HCT116 (cell line): ENCODE data around the gene NASP. TPM values are rescaled to one million over a fixed set of nuclear protein-coding genes. Genes with fewer than 3 reads are reported as not detected.

Source experiments
- ATAC-seq: fragments of 200-7000 bp; cut with Tn5 transposase; 2 replicates; pipeline ENCODE4 v1.9.1; 2020; ENCODE audit warnings: mild to moderate bottlenecking, moderate library complexity
- BruUV-seq: library from RNA; stranded (reverse); fragments of 400-500 nt; replicated peaks from 2 replicates; lab custom pipeline; 2021; lab: Mats Ljungman, UMichigan
- CTCF ChIA-PET: fragments of 300-600 bp; sonication (Branson Sonifier 250); formaldehyde crosslinking; loops from one replicate; lab custom pipeline; 2021; ENCODE audit warnings: antibody characterized with exemption; lab: Charles Lee
- POLR2A ChIA-PET: fragments of 300-600, 350-600 bp; sonication (Branson Sonifier 250); formaldehyde crosslinking; loops from one replicate; lab custom pipeline; 2021; ENCODE audit warnings: antibody characterized with exemption; lab: Charles Lee
- RAD21 ChIA-PET, 2 experiments: fragments of 300-600 bp; sonication (Branson Sonifier 250); formaldehyde crosslinking; loops; one replicate each; lab custom pipeline; 2023; ENCODE audit warnings: low total read pairs in 2 of 2; ENCODE audit not compliant: uncharacterized antibody in 2 of 2, unreplicated experiment in 2 of 2, low non-redundant PET in 1 of 2; lab: Charles Lee
- DNase-seq: peaks from one replicate; pipeline ENCODE4 v3.0.0-alpha.2; 2010; ENCODE audit warnings: low read depth, low spot score
- H2AFZ ChIP-seq: fragments of 200-600 bp; shearing (Covaris generic), sonication (generic); 2 replicates; pipeline ENCODE4 v1.6.1; 2017; ENCODE audit warnings: low read depth, mixed run types, mixed read lengths, antibody characterized with exemption, low read length; ENCODE audit not compliant: poor library complexity, severe bottlenecking
- H3K27ac ChIP-seq: 2 replicates; pipeline ENCODE4 v1.5.1; 2012; ENCODE audit warnings: low read depth, low read length
- H3K27me3 ChIP-seq: fragments of 200-600 bp; sonication (generic); 2 replicates; pipeline ENCODE4 v1.6.1; 2016; ENCODE audit warnings: mixed run types, low read length, mixed read lengths; ENCODE audit not compliant: insufficient read depth
- H3K36me3 ChIP-seq, 2 experiments: fragments of 200-500 bp in 1 of 2; fragments of 200-600 bp in 1 of 2; sonication (Bioruptor generic) in 1 of 2; sonication (generic) in 1 of 2; 2 replicates each; pipeline versions ENCODE4 v1.5.1 to v1.6.1; 2014 to 2016; ENCODE audit warnings: low read length in 2 of 2, inconsistent platforms in 1 of 2, mixed read lengths in 1 of 2, mixed run types in 1 of 2; ENCODE audit not compliant: insufficient read depth in 2 of 2, control insufficient read depth in 1 of 2
- H3K4me1 ChIP-seq, 2 experiments: fragments of 200-600 bp in 1 of 2; sonication (generic) in 1 of 2; 2 replicates each; pipeline versions ENCODE4 v1.5.1 to v1.6.1; 2012 to 2017; ENCODE audit warnings: low read length in 2 of 2, inconsistent platforms in 1 of 2, mild to moderate bottlenecking in 1 of 2, mixed read lengths in 1 of 2, mixed run types in 1 of 2, moderate library complexity in 1 of 2; ENCODE audit not compliant: insufficient read depth in 2 of 2, control insufficient read depth in 1 of 2
- H3K4me2 ChIP-seq: fragments of 200-600 bp; sonication (generic); 2 replicates; pipeline ENCODE4 v1.6.1; 2017; ENCODE audit warnings: mixed run types, low read length, mixed read lengths
- H3K4me3 ChIP-seq, 2 experiments: fragments of 200-600 bp in 1 of 2; sonication (generic) in 1 of 2; replicated peaks in 1 of 2; 2 replicates each; pipeline ENCODE4 v1.5.1; 2011 to 2016; ENCODE audit warnings: low read length in 2 of 2, control low read depth in 1 of 2, low read depth in 1 of 2, mild to moderate bottlenecking in 1 of 2, mixed read lengths in 1 of 2, mixed run types in 1 of 2
- H3K79me2 ChIP-seq: fragments of 200-600 bp; sonication (generic); 2 replicates; pipeline ENCODE4 v1.6.1; 2017; ENCODE audit warnings: mild to moderate bottlenecking, mixed run types, low read length, moderate library complexity, mixed read lengths; ENCODE audit not compliant: insufficient read depth
- H3K9ac ChIP-seq: fragments of 200-600 bp; sonication (generic); 2 replicates; pipeline ENCODE4 v1.6.1; 2016; ENCODE audit warnings: low read length, mixed read lengths
- H3K9me2 ChIP-seq: fragments of 200-600 bp; sonication (generic), shearing (Covaris generic); 2 replicates; pipeline ENCODE4 v1.6.1; 2017; ENCODE audit warnings: mixed run types, mild to moderate bottlenecking, moderate library complexity; ENCODE audit not compliant: insufficient read depth
- H3K9me3 ChIP-seq, 2 experiments: fragments of 200-500 bp in 1 of 2; fragments of 200-600 bp in 1 of 2; sonication (Bioruptor generic) in 1 of 2; sonication (generic) in 1 of 2; 2 replicates each; pipeline ENCODE4 v1.6.1; 2014 to 2017; ENCODE audit warnings: low read length in 2 of 2, mixed read lengths in 2 of 2, inconsistent platforms in 1 of 2, low read depth in 1 of 2, mild to moderate bottlenecking in 1 of 2, mixed run types in 1 of 2, moderate library complexity in 1 of 2; ENCODE audit not compliant: control insufficient read depth in 1 of 2, insufficient read depth in 1 of 2
- H4K20me1 ChIP-seq: fragments of 200-600 bp; sonication (generic), shearing (Covaris generic); 2 replicates; pipeline ENCODE4 v1.6.1; 2017; ENCODE audit warnings: mixed run types, mild to moderate bottlenecking, moderate library complexity; ENCODE audit not compliant: insufficient read depth
- CBX3 ChIP-seq: IDR thresholded peaks from 2 replicates; pipeline ENCODE4 v1.6.1; 2012; ENCODE audit warnings: low read depth
- CEBPB ChIP-seq: IDR thresholded peaks from 2 replicates; pipeline ENCODE4 v1.6.1; 2012; ENCODE audit warnings: low read depth
- EZH2phosphoT487 ChIP-seq: fragments of 200-600 bp; IDR thresholded peaks from 2 replicates; pipeline ENCODE4 v1.6.1; 2018; ENCODE audit warnings: antibody characterized with exemption, borderline replicate concordance
- FOSL1 ChIP-seq: IDR thresholded peaks from 2 replicates; pipeline ENCODE4 v1.6.1; 2012; ENCODE audit warnings: low read depth
- JUND ChIP-seq: IDR thresholded peaks from 2 replicates; pipeline ENCODE4 v1.6.1; 2012
- MAX ChIP-seq: IDR thresholded peaks from 2 replicates; pipeline ENCODE4 v1.6.1; 2012
- POLR2A ChIP-seq: IDR thresholded peaks from 2 replicates; pipeline ENCODE4 v1.7.0; 2011; ENCODE audit warnings: borderline replicate concordance; ENCODE audit not compliant: insufficient read depth, insufficient read length; ENCODE audit errors: extremely low read depth
- REST ChIP-seq: IDR thresholded peaks from 2 replicates; pipeline ENCODE4 v1.6.1; 2012; ENCODE audit warnings: low read depth
- SIN3A ChIP-seq: IDR thresholded peaks from 2 replicates; pipeline ENCODE4 v1.6.1; 2012; ENCODE audit warnings: low read depth
- SP1 ChIP-seq: IDR thresholded peaks from 2 replicates; pipeline ENCODE4 v1.6.1; 2012; ENCODE audit warnings: low read depth
- SRF ChIP-seq: IDR thresholded peaks from 2 replicates; pipeline ENCODE4 v1.6.1; 2012; ENCODE audit warnings: low read depth
- TCF7L2 ChIP-seq: IDR thresholded peaks from 2 replicates; pipeline ENCODE4 v1.7.0; 2011; ENCODE audit warnings: borderline replicate concordance, inconsistent platforms; ENCODE audit not compliant: insufficient read depth, insufficient read length; ENCODE audit errors: extremely low read depth
- ZBTB33 ChIP-seq: IDR thresholded peaks from 2 replicates; pipeline ENCODE4 v1.6.1; 2011; ENCODE audit warnings: mild to moderate bottlenecking, low read length, moderate library complexity; ENCODE audit not compliant: insufficient replicate concordance; ENCODE audit errors: extremely low read depth
- ZFX ChIP-seq: fragments of 450-650 bp; IDR thresholded peaks from 2 replicates; pipeline ENCODE4 v1.6.1; 2017
- ZNF274 ChIP-seq: fragments of 200-500 bp; sonication (Bioruptor generic); IDR thresholded peaks from 2 replicates; pipeline ENCODE4 v1.6.1; 2014; ENCODE audit warnings: mild to moderate bottlenecking, low read depth, low read length, inconsistent platforms
- intact Hi-C: fragments of 100-400 bp; cut with micrococcal nuclease; formaldehyde crosslinking; loops from 2 replicates; pipeline ENCODE4 v1.10.0; 2022
- total RNA-seq: library from RNA; stranded (reverse); gene quantifications from one replicate; pipeline ENCODE4 v1.2.1, GENCODE V29; 2021; ENCODE audit not compliant: unreplicated experiment

NASP gene
- total RNA-seq, 1 experiment from 2014 or later = 185 TPM

GRCh38 chr1:45620588-45621500, 37.0 kb downstream of the NASP start:
- ATAC-seq (peak; percentile 3; the same call in 1 of the 2 replicates), DNase-seq (no peak)
- no TSS peak for BruUV-seq
- RAD21 ChIA-PET = no interaction called here
- Histone ChIP-seq H3K9me3 (no peaks in the 10 kb centered on the region), H3K4me2 (no peak overlapping the region), H3K27ac (no peak overlapping the region; the same call in 1 of the 2 replicates), H3K4me1 (no peaks in the 10 kb centered on the region), H2AFZ (no peak overlapping the region), H3K36me3 (peaks cover 23 to 30% of the 10 kb centered on the region in 2 experiments; a peak in 3 of 4 replicates), H3K4me3 (no peak overlapping the region), H3K9me2 (no peaks in the 10 kb centered on the region)
- intact Hi-C loops = no loop called here
- TF ChIP-seq MAX = no peak
- TF ChIP-seq CBX3 = no peak
- TF ChIP-seq ZNF274 = no peak
- TF ChIP-seq SRF = no peak
- TF ChIP-seq SIN3A = no peak
- no peak for TF ChIP-seq CEBPB
- no peak for TF ChIP-seq POLR2A
- no peak for TF ChIP-seq JUND
- TF ChIP-seq ZFX = no peak
- TF ChIP-seq TCF7L2 = no peak
- TF ChIP-seq ZBTB33 = no peak
- TF ChIP-seq SP1 = no peak
- no peak for TF ChIP-seq EZH2phosphoT487
- TF ChIP-seq REST = no peak
- TF ChIP-seq FOSL1 = no peak
- TF ChIP-seq, all 23 proteins: peak for 0
- Histone ChIP-seq H4K20me1 (peaks cover 5% of the 10 kb centered on the region; the same call in 1 of the 2 replicates), H3K79me2 (no peaks in the 10 kb centered on the region), H3K9ac (no peak overlapping the region), H3K27me3 (no peaks in the 10 kb centered on the region)
- POLR2A ChIA-PET = no interaction called here
- CTCF ChIA-PET = no interaction called here
